Lower leg skin (tissue), 4 donors: ENCODE data around the gene UBL7. TPM values are rescaled to one million over a fixed set of nuclear protein-coding genes. Genes with fewer than 3 reads are reported as not detected.

ENCODE experiments used
- DNase-seq, 2 donors: peaks; one replicate each; pipeline ENCODE4 v3.0.0-alpha.2; 2019; ENCODE audit warnings: low spot score in 2 of 2
- H3K4me3 ChIP-seq: fragments of 200-600 bp; sonication (generic); 2 replicates; pipeline ENCODE4 v1.5.1; 2017; ENCODE audit warnings: mild to moderate bottlenecking, low read depth; ENCODE audit not compliant: poor library complexity, severe bottlenecking
- POLR2A ChIP-seq, 2 donors: fragments of 450-650 bp; IDR thresholded peaks; one replicate each; pipeline ENCODE4 v1.6.1; 2016 to 2017; ENCODE audit warnings: antibody characterized with exemption in 2 of 2, mild to moderate bottlenecking in 1 of 2, moderate library complexity in 1 of 2
- WGBS, 2 donors: methylation state at CpG; one replicate each; pipeline ENCODE4 v1.1.5; 2018; 5-methylcytosine and 5-hydroxymethylcytosine counted together
- intact Hi-C: fragments of 100-400 bp; cut with DNase I; formaldehyde crosslinking; loops from one replicate; pipeline ENCODE4 v1.15.0; 2023; ENCODE audit warnings: low total_unique reads
- total RNA-seq, 4 donors: library from RNA; depleted of rRNA; stranded (reverse); fragments of >200 nt; gene quantifications; one replicate each; pipeline ENCODE4 v1.1.0, GENCODE V29; 2016
- TF ChIP-seq, protein P1 (sequence below), 3 donors: fragments of 450-650 bp; IDR thresholded peaks; one replicate each; pipeline ENCODE4 v1.5.1; 2016; ENCODE audit warnings: antibody characterized with exemption in 3 of 3, mild to moderate bottlenecking in 3 of 3, moderate library complexity in 2 of 3

Gene UBL7
- total RNA-seq, 4 donors from 2014 or later = 54.4 to 113 (median 82.3) TPM

DNA sequence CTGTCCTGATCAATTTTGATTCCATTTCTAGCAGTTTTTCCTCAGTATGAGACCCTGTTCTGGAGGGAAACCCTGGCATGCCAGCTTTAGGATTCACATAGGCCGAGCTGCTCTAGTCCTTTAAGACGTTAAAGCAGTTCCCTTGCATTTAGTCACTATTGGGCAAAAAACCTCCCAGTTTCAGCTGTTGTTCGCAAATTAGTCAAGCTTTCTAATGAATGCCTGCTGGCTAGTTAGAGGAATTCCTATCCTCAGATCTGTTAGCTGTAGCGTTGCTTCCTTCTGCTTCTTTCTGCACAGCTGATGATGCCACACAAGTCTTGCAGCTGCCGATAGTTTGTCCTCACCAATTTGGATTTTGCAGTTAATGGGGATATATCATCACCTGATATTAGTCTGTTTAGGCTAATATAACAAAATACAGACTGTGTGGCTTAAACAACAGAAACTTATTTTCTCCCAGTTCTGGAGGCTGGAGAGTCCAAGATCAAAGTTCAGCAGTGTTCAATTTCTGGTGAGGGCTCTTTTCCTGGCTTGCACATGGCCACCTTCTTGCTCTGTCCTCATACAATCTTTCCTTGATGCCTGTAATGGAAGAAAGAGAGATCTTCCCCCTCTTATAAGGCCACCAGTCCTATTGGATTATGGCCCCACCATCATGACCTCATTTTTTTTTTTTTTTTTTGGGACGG lies 7.5 kb upstream of the UBL7 start:
- H3K4me3 ChIP-seq = no peak overlapping the region
- WGBS, 2 donors = 92 to 95% methylated on average over 6 of the region's 6 CpGs
- intact Hi-C loops = loop anchor here (5.0 kb wide), 1 partner anchor 786 kb away; the partner anchor contains the start of gene CD276
- DNase-seq = peak in 1 of 2 donors; percentile 0
- TF ChIP-seq, protein P1, sequence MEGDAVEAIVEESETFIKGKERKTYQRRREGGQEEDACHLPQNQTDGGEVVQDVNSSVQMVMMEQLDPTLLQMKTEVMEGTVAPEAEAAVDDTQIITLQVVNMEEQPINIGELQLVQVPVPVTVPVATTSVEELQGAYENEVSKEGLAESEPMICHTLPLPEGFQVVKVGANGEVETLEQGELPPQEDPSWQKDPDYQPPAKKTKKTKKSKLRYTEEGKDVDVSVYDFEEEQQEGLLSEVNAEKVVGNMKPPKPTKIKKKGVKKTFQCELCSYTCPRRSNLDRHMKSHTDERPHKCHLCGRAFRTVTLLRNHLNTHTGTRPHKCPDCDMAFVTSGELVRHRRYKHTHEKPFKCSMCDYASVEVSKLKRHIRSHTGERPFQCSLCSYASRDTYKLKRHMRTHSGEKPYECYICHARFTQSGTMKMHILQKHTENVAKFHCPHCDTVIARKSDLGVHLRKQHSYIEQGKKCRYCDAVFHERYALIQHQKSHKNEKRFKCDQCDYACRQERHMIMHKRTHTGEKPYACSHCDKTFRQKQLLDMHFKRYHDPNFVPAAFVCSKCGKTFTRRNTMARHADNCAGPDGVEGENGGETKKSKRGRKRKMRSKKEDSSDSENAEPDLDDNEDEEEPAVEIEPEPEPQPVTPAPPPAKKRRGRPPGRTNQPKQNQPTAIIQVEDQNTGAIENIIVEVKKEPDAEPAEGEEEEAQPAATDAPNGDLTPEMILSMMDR (IDR thresholded peaks at IDR 0.05) = no peak
- TF ChIP-seq POLR2A (IDR thresholded peaks at IDR 0.05) = no peak

DNA sequence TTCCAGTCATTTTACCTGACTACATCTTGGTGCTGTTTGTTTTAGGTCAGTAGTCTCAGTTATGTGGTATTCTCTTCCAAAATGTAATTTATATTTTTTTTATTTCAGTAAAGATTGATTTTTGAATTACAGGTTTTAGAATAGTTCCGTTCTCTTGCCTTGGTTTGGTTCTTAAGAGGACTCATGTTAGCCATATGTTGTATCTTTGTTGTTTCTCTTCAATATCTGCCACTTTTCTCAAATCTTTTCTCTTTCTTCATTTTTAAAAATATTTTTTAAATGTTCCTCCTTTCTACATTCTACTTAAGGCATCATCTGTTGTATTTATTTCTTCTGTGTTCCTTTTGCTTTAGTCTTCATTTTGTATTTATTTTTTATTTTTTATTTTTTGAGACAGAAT lies 5.6 kb upstream of the UBL7 start:
- no peak overlapping the region for H3K4me3 ChIP-seq
- 97 to 100% methylated on average over 1 of the region's 1 CpG for WGBS, 2 donors
- DNase-seq = no peak
- TF ChIP-seq POLR2A (IDR thresholded peaks at IDR 0.05) = no peak
- TF ChIP-seq, protein P1 (IDR thresholded peaks at IDR 0.05) = no peak
- intact Hi-C loops = loop anchor here (5.0 kb wide), 1 partner anchor 784 kb away; the partner anchor contains the start of gene CD276

DNA sequence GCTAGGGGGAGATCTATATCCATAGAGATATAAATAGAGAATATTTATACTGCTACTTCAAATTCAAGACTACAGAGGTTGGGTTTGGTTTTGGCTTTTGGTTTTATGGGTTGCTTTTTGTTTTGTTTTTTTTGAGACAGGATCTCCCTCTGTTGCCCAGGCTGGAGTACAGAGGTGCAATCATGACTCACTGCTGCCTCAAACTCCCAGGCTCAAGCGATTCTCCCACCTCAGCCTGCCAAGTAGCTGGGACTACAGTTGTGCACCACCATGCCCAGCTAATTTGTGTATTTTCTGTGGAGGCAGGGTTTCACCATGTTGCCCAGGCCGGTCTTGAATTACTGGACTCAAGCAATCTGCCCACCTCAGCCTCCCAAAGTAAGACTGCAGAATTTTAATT lies 3.9 kb upstream of the UBL7 start:
- no peak for DNase-seq
- intact Hi-C loops = loop anchor here (5.0 kb wide), 1 partner anchor 783 kb away; the partner anchor contains the start of gene CD276
- TF ChIP-seq POLR2A (IDR thresholded peaks at IDR 0.05) = no peak
- TF ChIP-seq, protein P1 (IDR thresholded peaks at IDR 0.05) = no peak
- H3K4me3 ChIP-seq = no peak overlapping the region
- 79 to 98% methylated on average over 2 of the region's 2 CpGs for WGBS, 2 donors

DNA sequence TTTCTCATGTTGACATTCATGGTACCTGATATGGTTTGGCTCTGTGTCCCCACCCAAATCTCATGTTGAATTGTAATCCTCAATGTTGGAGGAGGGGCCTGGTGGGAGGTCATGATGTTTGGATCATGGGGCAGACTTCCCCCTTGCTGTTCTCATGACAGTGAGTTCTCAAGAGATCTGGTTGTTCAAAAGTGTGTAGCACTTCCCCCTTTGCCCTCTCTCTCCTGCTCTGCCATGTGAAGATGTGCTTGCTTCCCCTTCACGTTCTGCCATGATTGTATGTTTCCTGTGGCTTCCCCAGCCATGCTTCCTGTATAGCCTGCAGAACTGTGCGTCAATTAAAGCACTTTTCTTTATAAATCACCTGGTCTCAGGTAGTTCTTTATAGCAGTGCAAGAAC lies 3.3 kb upstream of the UBL7 start:
- H3K4me3 ChIP-seq = no peak overlapping the region
- no peak for DNase-seq
- intact Hi-C loops = no loop called here

DNA sequence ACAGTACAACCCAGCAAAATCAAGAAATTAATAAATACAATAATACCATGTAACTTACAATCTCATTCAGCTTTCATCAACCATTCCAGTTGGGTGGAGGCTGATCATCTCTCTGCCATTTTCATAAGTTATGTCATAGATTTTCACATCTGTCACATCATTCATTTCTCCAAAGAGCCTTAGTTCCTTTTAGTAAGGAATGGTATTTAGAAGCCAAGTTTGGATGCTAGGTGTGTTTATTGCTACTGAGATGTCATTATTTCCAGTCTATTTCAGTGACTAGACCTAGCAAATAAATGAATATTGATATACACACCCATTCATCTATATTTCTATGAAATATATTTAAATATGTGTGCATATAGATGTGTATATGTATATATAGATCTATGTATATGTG lies 2.7 kb upstream of the UBL7 start:
- TF ChIP-seq POLR2A (IDR thresholded peaks at IDR 0.05) = no peak
- no peak for DNase-seq
- intact Hi-C loops = no loop called here
- no peak overlapping the region for H3K4me3 ChIP-seq

More for the DNA sequence above, 3.3 kb upstream of the UBL7 start:
- no peak for TF ChIP-seq POLR2A (IDR thresholded peaks at IDR 0.05)
- TF ChIP-seq, protein P1 (IDR thresholded peaks at IDR 0.05) = no peak
- WGBS, 2 donors = 66 to 82% methylated on average over 2 of the region's 2 CpGs

DNA sequence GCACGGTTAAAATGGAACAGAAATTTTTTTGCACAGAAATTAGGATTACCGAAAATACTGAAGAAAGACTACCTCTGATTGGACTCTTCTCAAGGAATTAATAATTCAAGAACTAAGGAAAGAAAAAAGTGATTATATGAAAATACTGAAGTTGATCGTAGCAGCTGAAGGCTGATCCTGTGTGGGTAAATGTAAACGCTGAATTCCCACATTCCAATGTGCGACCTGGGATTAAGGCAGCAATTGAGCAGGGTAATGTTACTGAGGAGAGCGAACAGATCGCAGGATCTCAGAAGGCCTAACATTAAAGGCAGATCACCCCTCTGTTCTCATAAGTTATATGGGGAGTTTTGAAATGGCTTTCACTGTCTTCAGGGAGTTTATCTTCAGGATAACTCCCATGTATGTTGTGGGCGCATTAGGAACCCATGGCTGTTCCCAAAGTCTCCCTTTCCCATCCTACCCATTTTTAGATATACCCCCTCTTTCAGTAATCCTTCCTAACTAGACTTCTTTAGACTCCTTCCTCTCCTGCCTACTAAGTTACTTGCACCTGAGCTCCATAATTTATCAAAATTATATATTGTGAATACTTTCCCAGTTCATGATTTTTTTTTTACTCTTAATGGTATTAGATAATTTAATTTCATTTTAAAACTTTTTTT lies 1.0 kb upstream of the UBL7 start:
- TF ChIP-seq, protein P1 (IDR thresholded peaks at IDR 0.05) = no peak
- TF ChIP-seq POLR2A (IDR thresholded peaks at IDR 0.05) = no peak
- no peak for DNase-seq
- 25 to 27% methylated on average over 8 of the region's 8 CpGs for WGBS, 2 donors
- intact Hi-C loops = no loop called here
- no peak overlapping the region for H3K4me3 ChIP-seq
